Activated CD8-positive, alpha-beta T cell treated with anti-CD3 and anti-CD28 coated beads for 36 hours (primary cell): ENCODE results near the gene LPCAT3. TPM values are rescaled to one million over a fixed set of nuclear protein-coding genes. Genes with fewer than 3 reads are reported as not detected.
A peak's percentile ranks its signal among the peaks of the same experiment; 100 is the strongest.

ENCODE experiments used
- ATAC-seq: fragments of 200-7000 bp; cut with Tn5 transposase; one replicate; pipeline ENCODE4 v1.10.0; 2021; ENCODE audit warnings: mild to moderate bottlenecking, moderate library complexity
- CTCF ChIA-PET: fragments of 350-600 bp; sonication (Branson Sonifier 250); formaldehyde crosslinking; loops from one replicate; lab custom pipeline; 2021; ENCODE audit warnings: antibody characterized with exemption; lab: Charles Lee
- POLR2A ChIA-PET: fragments of 350-600 bp; sonication (Branson Sonifier 250); formaldehyde crosslinking; loops from one replicate; lab custom pipeline; 2021; ENCODE audit warnings: antibody characterized with exemption; lab: Charles Lee
- DNase-seq: peaks from one replicate; pipeline ENCODE4 v3.0.0-alpha.2; 2020
- H3K27ac Mint-ChIP-seq: one replicate; pipeline ENCODE4 v1.8.0; 2021; ENCODE audit warnings: mild to moderate bottlenecking, mixed read lengths
- H3K27me3 Mint-ChIP-seq: one replicate; pipeline ENCODE4 v1.8.0; 2021; ENCODE audit warnings: mixed read lengths
- H3K36me3 Mint-ChIP-seq: one replicate; pipeline ENCODE4 v1.8.0; 2021; ENCODE audit warnings: low read depth, mixed read lengths
- H3K4me1 Mint-ChIP-seq: one replicate; pipeline ENCODE4 v1.8.0; 2021; ENCODE audit warnings: low read depth, mixed read lengths
- H3K4me3 Mint-ChIP-seq: one replicate; pipeline ENCODE4 v1.8.0; 2021; ENCODE audit warnings: mild to moderate bottlenecking, moderate library complexity, mixed read lengths
- H3K9me3 Mint-ChIP-seq: one replicate; pipeline ENCODE4 v1.8.0; 2021; ENCODE audit warnings: mixed read lengths
- intact Hi-C: fragments of 100-400 bp; cut with micrococcal nuclease; formaldehyde crosslinking; loops from one replicate; pipeline ENCODE4 v1.10.0; 2022
- total RNA-seq, 2 experiments: library from RNA; stranded (reverse); gene quantifications; one replicate each; pipeline ENCODE4 v1.2.3, GENCODE V29; 2021
- TF ChIP-seq, protein P1 (sequence below): fragments of 200-600 bp; IDR thresholded peaks from one replicate; pipeline ENCODE4 v1.8.0; 2022; ENCODE audit warnings: antibody characterized with exemption, mild to moderate bottlenecking

The LPCAT3 gene
- total RNA-seq, 2 experiments from 2014 or later = 17.3 to 18.1 TPM

DNA sequence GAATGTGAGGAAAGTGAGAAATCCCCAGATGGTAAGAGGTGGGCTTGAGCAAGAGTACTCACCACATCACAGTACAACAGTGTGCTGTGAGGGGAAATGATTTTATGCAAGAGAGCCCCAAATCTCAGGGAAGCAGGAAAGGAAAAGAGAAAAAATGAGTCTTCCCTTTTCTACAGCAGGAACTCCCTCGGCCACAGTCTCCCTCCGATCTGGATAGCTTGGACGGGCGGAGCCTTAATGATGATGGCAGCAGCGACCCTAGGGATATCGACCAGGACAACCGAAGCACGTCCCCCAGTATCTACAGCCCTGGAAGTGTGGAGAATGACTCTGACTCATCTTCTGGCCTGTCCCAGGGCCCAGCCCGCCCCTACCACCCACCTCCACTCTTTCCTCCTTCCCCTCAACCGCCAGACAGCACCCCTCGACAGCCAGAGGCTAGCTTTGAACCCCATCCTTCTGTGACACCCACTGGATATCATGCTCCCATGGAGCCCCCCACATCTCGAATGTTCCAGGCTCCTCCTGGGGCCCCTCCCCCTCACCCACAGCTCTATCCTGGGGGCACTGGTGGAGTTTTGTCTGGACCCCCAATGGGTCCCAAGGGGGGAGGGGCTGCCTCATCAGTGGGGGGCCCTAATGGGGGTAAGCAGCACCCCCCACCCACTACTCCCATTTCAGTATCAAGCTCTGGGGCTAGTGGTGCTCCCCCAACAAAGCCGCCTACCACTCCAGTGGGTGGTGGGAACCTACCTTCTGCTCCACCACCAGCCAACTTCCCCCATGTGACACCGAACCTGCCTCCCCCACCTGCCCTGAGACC is 82.7 kb downstream of the LPCAT3 start:
- TF ChIP-seq, protein P1, sequence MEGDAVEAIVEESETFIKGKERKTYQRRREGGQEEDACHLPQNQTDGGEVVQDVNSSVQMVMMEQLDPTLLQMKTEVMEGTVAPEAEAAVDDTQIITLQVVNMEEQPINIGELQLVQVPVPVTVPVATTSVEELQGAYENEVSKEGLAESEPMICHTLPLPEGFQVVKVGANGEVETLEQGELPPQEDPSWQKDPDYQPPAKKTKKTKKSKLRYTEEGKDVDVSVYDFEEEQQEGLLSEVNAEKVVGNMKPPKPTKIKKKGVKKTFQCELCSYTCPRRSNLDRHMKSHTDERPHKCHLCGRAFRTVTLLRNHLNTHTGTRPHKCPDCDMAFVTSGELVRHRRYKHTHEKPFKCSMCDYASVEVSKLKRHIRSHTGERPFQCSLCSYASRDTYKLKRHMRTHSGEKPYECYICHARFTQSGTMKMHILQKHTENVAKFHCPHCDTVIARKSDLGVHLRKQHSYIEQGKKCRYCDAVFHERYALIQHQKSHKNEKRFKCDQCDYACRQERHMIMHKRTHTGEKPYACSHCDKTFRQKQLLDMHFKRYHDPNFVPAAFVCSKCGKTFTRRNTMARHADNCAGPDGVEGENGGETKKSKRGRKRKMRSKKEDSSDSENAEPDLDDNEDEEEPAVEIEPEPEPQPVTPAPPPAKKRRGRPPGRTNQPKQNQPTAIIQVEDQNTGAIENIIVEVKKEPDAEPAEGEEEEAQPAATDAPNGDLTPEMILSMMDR = no peak
- peaks cover 35% of the 10 kb centered on the region for H3K36me3 Mint-ChIP-seq
- H3K27me3 Mint-ChIP-seq = no peaks in the 10 kb centered on the region
- ChIA-PET CTCF (interaction anchor here (0.9 to 22.8 kb wide), 7 partner anchors 9 to 107 kb away, joined by 3 to 460 read pairs (median 26); partner anchors contain the start of genes ATN1 and SPSB2), POLR2A (interaction anchor here (0.8 to 36.0 kb wide), 8 partner anchors 9 to 82 kb away, joined by 3 to 1266 read pairs (median 9); partner anchors contain the start of genes ATN1, C12orf57, EMG1 and LRRC23)
- ATAC-seq = no peak
- peak overlapping the region; percentile 83 for H3K4me3 Mint-ChIP-seq
- H3K27ac Mint-ChIP-seq = peak overlapping the region; percentile 98
- intact Hi-C loops = no loop called here
- no peaks in the 10 kb centered on the region for H3K9me3 Mint-ChIP-seq
- H3K4me1 Mint-ChIP-seq = peaks cover 61% of the 10 kb centered on the region
- DNase-seq = no peak

DNA sequence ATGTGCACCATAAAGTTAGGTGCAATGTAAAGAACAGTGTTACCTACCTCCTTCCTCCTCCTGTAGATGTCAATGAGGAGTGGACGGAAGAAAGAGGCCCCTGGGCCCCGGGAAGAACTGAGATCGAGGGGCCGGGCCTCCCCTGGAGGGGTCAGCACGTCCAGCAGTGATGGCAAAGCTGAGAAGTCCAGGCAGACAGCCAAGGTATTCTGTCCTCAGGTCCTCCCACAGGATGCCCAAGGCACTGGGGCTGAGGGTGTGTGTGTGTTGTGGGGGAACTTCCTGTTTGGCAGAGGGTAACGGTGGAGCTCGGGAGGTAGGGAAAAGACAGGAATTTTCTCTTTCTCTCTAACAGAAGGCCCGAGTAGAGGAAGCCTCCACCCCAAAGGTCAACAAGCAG is 84.2 kb downstream of the LPCAT3 start:
- DNase-seq = no peak
- CTCF ChIA-PET = interaction anchor here (0.6 to 22.8 kb wide), 4 partner anchors 7 to 26 kb away, joined by 3 to 460 read pairs (median 56); partner anchors contain the start of gene ATN1
- intact Hi-C loops = no loop called here
- Mint-ChIP-seq H3K4me1 (peaks cover 70% of the 10 kb centered on the region), H3K4me3 (no peak overlapping the region), H3K27ac (peak overlapping the region; percentile 75), H3K36me3 (peaks cover 29% of the 10 kb centered on the region), H3K9me3 (no peaks in the 10 kb centered on the region), H3K27me3 (no peaks in the 10 kb centered on the region)
- no peak for ATAC-seq
- POLR2A ChIA-PET = interaction anchor here (0.6 to 36.0 kb wide), 9 partner anchors 9 to 72 kb away, joined by 3 to 1266 read pairs (median 3); partner anchors contain the start of genes C12orf57, EMG1, PHB2 and PTPN6
- TF ChIP-seq, protein P1 = no peak

GRCh38 chr12:6932766-6933165 is 85.5 kb downstream of the LPCAT3 start:
- no peaks in the 10 kb centered on the region for H3K27me3 Mint-ChIP-seq
- no peak for DNase-seq
- H3K27ac Mint-ChIP-seq = peak overlapping the region; percentile 82
- H3K9me3 Mint-ChIP-seq = no peaks in the 10 kb centered on the region
- TF ChIP-seq, protein P1 = no peak
- ChIA-PET CTCF (interaction anchor here (0.8 to 22.8 kb wide), 4 partner anchors 9 to 88 kb away, joined by 3 to 460 read pairs (median 3); no protein-coding TSS in a partner anchor), POLR2A (interaction anchor here (1.9 to 36.0 kb wide), 2 partner anchors 16 to 22 kb away, joined by 5 to 1266 read pairs; partner anchors contain the start of genes C12orf57, PTPN6 and RNU7-1)
- intact Hi-C loops = no loop called here
- peaks cover 69% of the 10 kb centered on the region for H3K4me1 Mint-ChIP-seq
- no peak overlapping the region for H3K4me3 Mint-ChIP-seq
- ATAC-seq = no peak
- peaks cover 30% of the 10 kb centered on the region for H3K36me3 Mint-ChIP-seq

- ChIA-PET CTCF (interaction anchor here (1.3 to 7.3 kb wide), 6 partner anchors 8 to 78 kb away, joined by 3 to 108 read pairs (median 3); partner anchors contain the start of genes C12orf57, CDCA3, RNU7-1 and USP5), POLR2A (interaction anchor here (0.7 to 36.0 kb wide), 5 partner anchors 9 to 39 kb away, joined by 3 to 1266 read pairs (median 3); partner anchors contain the start of genes C12orf57, PTPN6 and RNU7-1)
- Mint-ChIP-seq H3K9me3 (no peaks in the 10 kb centered on the region), H3K36me3 (peaks cover 12% of the 10 kb centered on the region), H3K27me3 (no peaks in the 10 kb centered on the region), H3K27ac (peak overlapping the region; percentile 81), H3K4me3 (peak overlapping the region; percentile 78), H3K4me1 (peaks cover 65% of the 10 kb centered on the region)
- no peak for DNase-seq
- no peak for ATAC-seq
- TF ChIP-seq, protein P1 = no peak
- intact Hi-C loops = no loop called here
Observed at GRCh38 chr12:6929466-6930452, 88.5 kb downstream of the LPCAT3 start.
